GM18499 (cell line): ENCODE data around the gene ATIC.
"Not testable (repeated sequence)": the region's sequence is repeated elsewhere in the genome, so short reads cannot be mapped to it uniquely, and the experiment has no call there.

Experiments used
- ATAC-seq: cut with Tn5 transposase; IDR thresholded peaks from one replicate; pipeline ENCODE4 v1.9.1; 2021; ENCODE audit warnings: moderate number of reproducible peaks; ENCODE audit not compliant: insufficient read depth, unreplicated experiment

Gene ATIC

GRCh38 chr2:215360059-215360458 lies 48.2 kb downstream of the ATIC start:
- not testable (repeated sequence) for ATAC-seq

- no peak for ATAC-seq
Observed at GRCh38 chr2:215360596-215360995, 48.7 kb downstream of the ATIC start.

- no peak for ATAC-seq
Observed at GRCh38 chr2:215361211-215361875, 49.5 kb downstream of the ATIC start.

DNA sequence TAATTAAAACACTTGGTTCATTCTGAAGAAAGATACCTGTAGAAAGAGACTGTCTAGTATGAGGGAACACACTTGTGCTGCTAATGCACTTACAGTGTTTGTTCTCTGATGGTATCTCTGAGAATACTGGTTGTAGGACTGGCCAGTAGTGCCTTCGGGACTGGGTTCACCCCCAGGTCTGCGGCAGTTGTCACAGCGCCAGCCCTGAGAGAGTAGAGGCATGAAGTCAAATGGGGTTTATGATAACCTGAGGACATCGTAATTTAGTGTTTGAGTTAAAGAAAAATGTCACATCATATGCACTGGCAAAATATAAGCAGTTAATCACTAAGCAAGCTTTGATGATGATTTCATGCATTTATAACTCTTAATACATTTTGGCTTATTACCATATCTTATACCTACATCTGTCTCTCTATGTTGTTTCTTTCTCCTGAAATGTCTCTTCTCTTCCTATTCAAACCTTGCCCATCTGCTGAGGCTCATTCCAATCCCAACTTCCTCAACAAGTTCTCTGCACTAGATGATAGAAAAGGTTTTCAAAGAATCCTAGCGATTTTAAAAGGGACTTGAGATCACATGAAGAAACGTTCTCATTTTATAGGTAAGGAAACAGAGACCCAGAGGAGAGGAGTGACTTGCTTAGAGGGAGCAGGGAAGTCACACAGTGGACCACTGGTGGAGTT lies 50.2 kb downstream of the ATIC start:
- ATAC-seq: no peak

- ATAC-seq: no peak
Observed at GRCh38 chr2:215362562-215362904, 50.7 kb downstream of the ATIC start.

DNA sequence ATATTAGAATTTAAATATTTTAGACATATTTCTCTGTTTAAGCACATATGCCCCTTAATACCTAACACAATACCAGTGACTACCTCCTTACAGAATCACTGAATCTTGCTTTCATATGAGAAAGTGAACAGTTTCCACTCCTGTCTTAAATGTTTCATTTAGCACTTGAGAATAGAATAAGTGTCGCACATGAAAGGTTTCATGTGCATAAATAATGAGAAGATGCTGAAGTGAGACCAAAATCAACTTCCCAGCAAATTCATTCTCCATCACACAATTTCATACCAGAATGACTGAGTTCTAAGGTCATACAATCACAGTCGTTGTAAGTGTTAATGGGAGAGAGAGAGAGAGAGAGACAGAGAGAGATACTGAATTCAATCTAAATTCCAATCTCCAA lies 51.2 kb downstream of the ATIC start:
- ATAC-seq: no peak

DNA sequence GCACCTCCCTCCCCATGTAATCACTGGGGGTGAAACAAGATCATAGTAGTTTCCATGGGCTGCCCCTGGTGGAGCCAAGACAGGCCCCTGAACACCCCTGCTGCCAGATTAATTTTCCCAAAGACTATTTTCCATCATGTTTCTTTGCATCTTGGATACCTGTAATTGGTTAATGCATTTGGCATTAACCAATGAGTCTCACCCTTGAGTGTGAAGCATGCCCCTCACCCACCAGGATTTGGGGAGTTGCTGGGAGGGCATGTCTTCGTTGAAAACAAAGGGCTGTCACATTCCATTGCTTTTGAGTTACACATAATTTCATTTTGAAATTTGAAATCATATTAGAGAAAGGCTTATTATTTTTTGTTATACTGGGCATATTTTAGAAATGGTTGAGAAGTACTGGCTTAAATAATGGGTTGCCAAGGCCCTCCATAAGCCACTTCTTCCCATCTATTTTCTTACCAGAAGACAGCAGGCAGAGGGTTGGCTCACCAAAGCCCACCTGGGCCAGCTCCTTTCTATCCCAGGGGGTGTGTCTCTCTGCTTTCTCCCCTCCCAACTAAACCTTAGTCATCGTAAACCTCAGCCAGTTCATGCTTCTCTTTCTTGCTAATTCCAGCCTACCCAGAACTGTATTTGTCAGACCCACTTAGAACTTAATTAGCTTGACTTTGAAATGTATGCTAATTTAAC lies 51.8 kb downstream of the ATIC start:
- ATAC-seq: no peak

- no peak for ATAC-seq
Observed at GRCh38 chr2:215364157-215365155, 52.6 kb downstream of the ATIC start.

- no peak for ATAC-seq
Observed at GRCh38 chr2:215365184-215365658, 53.4 kb downstream of the ATIC start.

DNA sequence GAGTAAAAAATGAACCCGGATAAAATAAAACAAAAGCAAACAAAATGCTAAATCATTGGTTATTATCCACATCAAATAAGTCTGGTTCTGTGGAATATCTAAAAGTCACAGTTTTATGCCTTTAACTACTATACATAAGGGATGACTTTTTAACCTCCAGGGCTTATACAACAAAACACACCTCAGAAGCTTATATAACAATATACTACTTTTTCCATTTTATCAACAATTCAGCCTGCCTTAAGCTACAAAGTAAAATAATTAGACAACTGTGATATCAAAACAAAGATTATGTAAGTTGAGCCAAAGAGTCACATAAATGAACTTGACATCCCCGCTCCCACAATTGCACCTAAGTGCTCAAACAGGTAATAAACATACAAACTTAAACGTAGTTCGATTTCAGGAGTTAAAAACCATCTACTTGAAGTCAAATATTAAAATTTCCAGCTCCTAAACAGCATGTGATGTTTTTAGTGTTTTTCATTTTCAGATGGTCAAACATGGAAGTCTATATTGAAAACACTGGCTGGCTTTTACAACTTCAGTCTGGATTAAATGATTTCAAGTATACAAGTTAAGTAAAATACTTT lies 54.7 kb downstream of the ATIC start:
- no peak for ATAC-seq

- ATAC-seq: no peak
Observed at GRCh38 chr2:215367662-215368492, 56.0 kb downstream of the ATIC start.

GRCh38 chr2:215368493-215368809 lies 56.6 kb downstream of the ATIC start:
- ATAC-seq: no peak

DNA sequence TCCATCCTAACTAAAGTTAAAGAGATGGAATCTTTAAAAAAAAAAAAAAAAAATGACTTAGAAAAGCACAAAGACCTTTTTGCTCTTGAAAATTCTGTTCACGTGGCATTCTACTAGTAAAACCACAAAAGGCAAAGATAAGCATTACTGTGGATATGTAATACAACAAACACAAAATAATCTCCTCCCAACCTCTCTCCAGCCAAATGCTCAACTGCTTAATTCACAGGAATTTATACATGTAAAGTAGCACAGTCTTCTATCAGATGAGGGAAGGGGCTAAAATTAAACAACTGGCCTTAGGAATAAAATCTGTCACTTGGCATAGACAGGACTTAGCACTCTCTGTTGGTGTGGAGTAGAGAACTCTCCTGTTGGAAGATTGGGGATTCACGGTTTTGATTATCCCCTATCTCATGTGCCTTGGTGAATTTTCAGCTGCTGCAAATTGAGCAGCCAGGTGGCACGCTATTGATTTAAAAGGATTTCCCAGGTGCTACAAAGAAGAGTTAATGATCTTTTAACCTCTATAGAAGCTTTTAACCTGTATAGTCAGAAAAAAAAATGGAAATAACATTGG lies 57.4 kb downstream of the ATIC start:
- no peak for ATAC-seq

DNA sequence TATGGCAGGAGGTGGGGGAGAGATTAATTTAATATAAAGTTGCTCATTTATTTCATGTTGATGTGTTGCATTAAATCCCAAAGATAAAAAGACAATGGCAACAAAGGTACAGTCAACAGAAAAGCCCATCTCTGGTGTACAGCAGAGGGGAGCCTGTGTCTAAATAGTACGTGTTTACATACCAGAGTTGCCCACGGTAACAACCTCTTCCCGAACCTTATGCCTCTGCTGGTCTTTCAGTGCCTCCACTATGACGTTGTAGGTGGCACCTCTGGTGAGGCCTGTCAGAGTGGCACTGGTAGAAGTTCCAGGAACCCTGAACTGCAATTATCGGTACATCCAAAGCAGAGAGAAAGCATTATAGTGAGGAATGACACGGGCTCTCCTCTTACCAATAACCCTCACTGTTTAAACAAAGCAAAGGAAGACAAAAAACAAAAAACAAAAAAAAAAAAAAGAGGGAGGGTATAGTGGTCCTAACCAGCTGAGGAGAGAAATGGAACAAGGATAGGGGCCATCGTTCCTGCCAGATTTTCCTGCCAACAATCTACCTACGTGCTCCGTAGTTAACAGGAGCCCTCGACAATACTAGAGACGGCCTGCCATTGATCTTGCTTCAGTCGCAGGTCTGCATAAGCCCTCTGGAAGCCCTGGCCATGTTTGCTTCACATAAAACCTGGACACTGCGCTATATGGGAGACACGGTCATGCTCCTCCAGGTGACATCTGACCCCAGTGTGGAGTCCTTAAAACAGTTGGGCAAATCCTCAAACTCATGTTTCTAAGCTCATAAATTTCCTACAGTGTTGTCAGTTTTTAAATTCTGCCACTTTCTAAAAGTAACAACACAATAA lies 58.5 kb downstream of the ATIC start:
- no peak for ATAC-seq

GRCh38 chr2:215371915-215372897 lies 60.3 kb downstream of the ATIC start:
- no peak for ATAC-seq

GRCh38 chr2:215372968-215373649 lies 61.2 kb downstream of the ATIC start:
- no peak for ATAC-seq
